ENCODE measurements around the gene CYP19A1. TPM values are rescaled to one million over a fixed set of nuclear protein-coding genes. Genes with fewer than 3 reads are reported as not detected.

CYP19A1 gene
- total RNA-seq, 1 donor from 2014 or later = not detected

DNA sequence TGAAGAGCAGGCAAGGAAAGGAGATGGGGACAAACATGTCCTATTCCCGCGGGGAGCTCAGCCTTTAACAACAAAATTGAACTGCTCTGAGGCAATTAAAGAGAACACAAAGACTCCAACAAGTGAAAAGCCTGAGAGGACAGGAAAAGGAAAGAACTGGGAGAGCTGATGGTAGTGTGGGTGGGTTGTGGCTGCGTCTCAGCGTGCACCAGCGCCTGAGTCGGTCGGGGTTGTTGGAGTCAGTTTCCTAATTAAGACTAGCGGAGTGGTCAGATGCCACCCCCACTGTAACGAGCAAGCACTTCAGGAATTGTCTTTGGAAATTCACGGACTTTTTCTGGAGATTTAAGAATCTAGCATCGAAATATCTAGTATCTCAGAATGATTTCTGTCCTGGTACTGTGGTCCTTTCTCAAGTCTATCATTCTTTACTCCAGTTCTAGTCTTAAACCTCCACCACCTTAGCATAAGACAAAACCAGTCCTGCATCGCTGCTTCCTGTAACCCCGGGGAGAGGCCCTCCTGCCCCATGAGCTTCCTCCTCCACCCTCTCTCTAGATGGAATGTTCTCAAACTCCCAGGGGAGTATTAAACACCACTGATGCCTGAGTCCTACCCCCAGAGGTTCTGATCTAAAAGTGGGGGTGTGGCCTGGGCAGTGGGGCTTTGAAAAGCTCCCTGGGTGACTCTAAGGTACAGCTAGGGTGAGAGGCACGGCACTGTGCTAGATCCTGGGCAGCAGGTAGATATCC is 104.0 kb downstream of the CYP19A1 start:
- Mint-ChIP-seq H3K27me3 (ENCODE audit: low read depth) (peaks cover 19% of the 10 kb centered on the region), H3K27ac (ENCODE audit: unreplicated experiment) (no peak overlapping the region), H3K4me1 (ENCODE audit: low read depth) (no peaks in the 10 kb centered on the region), H3K9me3 (ENCODE audit: low read depth) (no peaks in the 10 kb centered on the region), H3K36me3 (ENCODE audit: low read depth) (no peaks in the 10 kb centered on the region), H3K4me3 (ENCODE audit: unreplicated experiment) (no peak overlapping the region)
- no peak for TF ChIP-seq CTCF (IDR thresholded peaks at IDR 0.05)
- no peak for DNase-seq (ENCODE audit: low spot score)

DNA sequence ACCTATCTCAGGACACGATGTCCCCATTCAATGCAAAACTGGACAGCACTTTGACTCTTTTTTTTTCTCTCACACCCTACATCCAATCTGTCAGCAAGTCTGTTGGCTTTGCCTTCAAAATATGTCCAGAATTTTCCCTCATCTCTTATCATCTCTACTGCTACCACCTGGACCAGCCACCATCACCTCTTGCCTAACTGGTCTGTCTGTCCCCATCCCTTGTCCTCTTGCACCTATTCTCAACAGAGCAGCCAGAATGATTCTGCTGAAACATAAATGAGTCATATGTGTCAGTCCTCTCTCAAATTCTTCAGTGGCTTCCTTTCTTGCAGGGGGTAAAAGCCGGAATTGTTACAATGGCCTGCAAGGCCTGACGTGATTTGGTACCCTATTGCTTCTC is 105.8 kb downstream of the CYP19A1 start:
- no peaks in the 10 kb centered on the region for H3K36me3 Mint-ChIP-seq (ENCODE audit: low read depth)
- peaks cover 16% of the 10 kb centered on the region for H3K27me3 Mint-ChIP-seq (ENCODE audit: low read depth)
- peaks cover 12% of the 10 kb centered on the region for H3K4me1 Mint-ChIP-seq (ENCODE audit: low read depth)
- no peak overlapping the region for H3K4me3 Mint-ChIP-seq (ENCODE audit: unreplicated experiment)
- DNase-seq (ENCODE audit: low spot score) = no peak
- H3K9me3 Mint-ChIP-seq (ENCODE audit: low read depth) = no peaks in the 10 kb centered on the region
- no peak overlapping the region for H3K27ac Mint-ChIP-seq (ENCODE audit: unreplicated experiment)
- no peak for TF ChIP-seq CTCF (IDR thresholded peaks at IDR 0.05)

- H3K27me3 Mint-ChIP-seq (ENCODE audit: low read depth) = no peaks in the 10 kb centered on the region
- no peaks in the 10 kb centered on the region for H3K9me3 Mint-ChIP-seq (ENCODE audit: low read depth)
- no peak overlapping the region for H3K4me3 Mint-ChIP-seq (ENCODE audit: unreplicated experiment)
- H3K36me3 Mint-ChIP-seq (ENCODE audit: low read depth) = no peaks in the 10 kb centered on the region
- no peak for DNase-seq (ENCODE audit: low spot score)
- peak; percentile 80 for TF ChIP-seq CTCF (IDR thresholded peaks at IDR 0.05)
- no peak overlapping the region for H3K27ac Mint-ChIP-seq (ENCODE audit: unreplicated experiment)
- H3K4me1 Mint-ChIP-seq (ENCODE audit: low read depth) = peaks cover 13% of the 10 kb centered on the region
These were observed 108.5 kb downstream of the CYP19A1 start for GRCh38 chr15:51229907-51230330.

GRCh38 chr15:51227940-51228732 is 110.3 kb downstream of the CYP19A1 start:
- no peak overlapping the region for H3K4me3 Mint-ChIP-seq (ENCODE audit: unreplicated experiment)
- peak overlapping the region; percentile 73 for H3K27ac Mint-ChIP-seq (ENCODE audit: unreplicated experiment)
- H3K36me3 Mint-ChIP-seq (ENCODE audit: low read depth) = no peaks in the 10 kb centered on the region
- no peak for DNase-seq (ENCODE audit: low spot score)
- TF ChIP-seq CTCF (IDR thresholded peaks at IDR 0.05) = no peak
- H3K4me1 Mint-ChIP-seq (ENCODE audit: low read depth) = peaks cover 30% of the 10 kb centered on the region
- no peaks in the 10 kb centered on the region for H3K9me3 Mint-ChIP-seq (ENCODE audit: low read depth)
- no peaks in the 10 kb centered on the region for H3K27me3 Mint-ChIP-seq (ENCODE audit: low read depth)

DNA sequence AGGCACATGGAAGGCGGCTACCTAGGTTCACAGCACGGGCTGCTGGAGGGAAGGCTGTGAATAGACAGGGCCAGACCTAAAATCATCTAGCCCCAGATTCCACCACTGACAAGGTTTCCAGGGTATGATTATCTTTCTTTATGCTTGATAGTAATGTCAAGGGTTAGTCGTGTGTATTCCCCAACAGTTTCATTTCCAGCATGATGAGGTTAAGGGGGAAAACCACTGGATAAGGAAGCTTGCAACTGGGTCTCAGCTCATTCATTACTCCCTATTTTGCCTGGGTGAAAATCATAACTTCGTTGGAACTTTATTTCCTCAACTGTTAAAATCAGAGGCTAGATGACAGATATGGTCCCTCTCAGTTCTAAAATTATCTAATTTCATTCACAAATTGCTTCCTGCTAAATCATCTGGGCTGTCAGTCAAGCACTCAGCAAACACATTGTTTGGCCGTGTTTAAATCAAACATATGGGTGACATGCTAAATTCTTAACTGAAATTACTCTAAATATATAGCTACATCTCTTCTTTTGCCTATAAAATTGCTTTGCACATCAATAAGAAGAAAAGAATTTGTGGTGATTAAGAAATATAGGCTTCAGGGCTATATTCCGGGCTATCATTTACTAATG is 111.7 kb downstream of the CYP19A1 start:
- TF ChIP-seq CTCF (IDR thresholded peaks at IDR 0.05) = no peak
- H3K36me3 Mint-ChIP-seq (ENCODE audit: low read depth) = no peaks in the 10 kb centered on the region
- H3K9me3 Mint-ChIP-seq (ENCODE audit: low read depth) = no peaks in the 10 kb centered on the region
- DNase-seq (ENCODE audit: low spot score) = no peak
- no peak overlapping the region for H3K27ac Mint-ChIP-seq (ENCODE audit: unreplicated experiment)
- H3K4me1 Mint-ChIP-seq (ENCODE audit: low read depth) = peaks cover 30% of the 10 kb centered on the region
- H3K4me3 Mint-ChIP-seq (ENCODE audit: unreplicated experiment) = no peak overlapping the region
- H3K27me3 Mint-ChIP-seq (ENCODE audit: low read depth) = no peaks in the 10 kb centered on the region

Measured in chondrocyte (in vitro differentiated cells).